HL-60 (cell line): Measurements from ENCODE around the gene RHBDD2.

Experiments used
- DNase-seq, 2 experiments: peaks; one replicate each; pipeline ENCODE4 v3.0.0-alpha.2; 2010 to 2020; ENCODE audit warnings: low read depth in 1 of 2, low spot score in 1 of 2
- H3K27ac ChIP-seq: fragments of 250-450 bp; sonication (Bioruptor Pico); replicated peaks from 2 replicates; pipeline ENCODE4 v1.5.1; 2020; ENCODE audit warnings: mild to moderate bottlenecking, moderate library complexity
- H3K27me3 ChIP-seq: fragments of 250-450 bp; sonication (Bioruptor Pico); 2 replicates; pipeline ENCODE4 v1.5.1; 2021; ENCODE audit warnings: mild to moderate bottlenecking, moderate library complexity; ENCODE audit not compliant: insufficient read depth, poor library complexity, severe bottlenecking
- H3K4me3 ChIP-seq: replicated peaks from 2 replicates; pipeline ENCODE4 v1.5.1; 2011; ENCODE audit warnings: mild to moderate bottlenecking, control low read depth, low read length; ENCODE audit not compliant: insufficient read depth
- GABPA ChIP-seq: IDR thresholded peaks from 2 replicates; pipeline ENCODE4 v1.6.1; 2012; ENCODE audit warnings: low read depth
- POLR2AphosphoS5 ChIP-seq: IDR thresholded peaks from 2 replicates; pipeline ENCODE4 v1.6.1; 2012; ENCODE audit warnings: low read depth
- REST ChIP-seq: IDR thresholded peaks from 2 replicates; pipeline ENCODE4 v1.6.1; 2012; ENCODE audit warnings: low read depth; ENCODE audit not compliant: insufficient replicate concordance
- SPI1 ChIP-seq: IDR thresholded peaks from 2 replicates; pipeline ENCODE4 v1.6.1; 2012; ENCODE audit warnings: low read depth, mild to moderate bottlenecking, borderline replicate concordance
- TF ChIP-seq, protein P1 (sequence below): IDR thresholded peaks from one replicate; pipeline ENCODE4 v1.5.1; 2011; ENCODE audit warnings: low read length, control low read depth, inconsistent platforms; ENCODE audit not compliant: insufficient read depth

Gene RHBDD2

DNA sequence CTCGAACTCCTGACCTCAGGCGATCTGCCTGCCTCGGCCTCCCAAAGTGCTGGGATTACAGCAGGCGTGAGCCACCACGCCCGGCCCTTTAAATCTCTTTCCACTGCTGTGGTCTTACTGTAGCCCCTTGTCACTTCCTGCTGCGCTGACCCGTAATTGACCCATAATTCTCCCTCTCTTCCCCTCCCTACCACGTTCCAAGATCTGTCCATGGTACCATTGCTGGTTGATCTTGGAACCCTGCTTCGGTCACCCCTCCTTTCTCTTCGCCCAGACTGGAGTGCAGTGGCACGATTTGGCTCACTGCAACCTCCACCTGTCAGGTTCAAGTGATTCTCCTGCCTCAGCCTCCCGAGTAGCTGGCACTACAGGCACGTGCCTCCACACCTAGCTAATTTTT lies 42.6 kb downstream of the RHBDD2 start:
- DNase-seq: no peak
- Histone ChIP-seq H3K4me3 (no peak overlapping the region), H3K27ac (no peak overlapping the region), H3K27me3 (no peaks in the 10 kb centered on the region)
- TF ChIP-seq REST (peak; percentile 87), SPI1 (no peak), GABPA (no peak), POLR2AphosphoS5 (no peak)
- TF ChIP-seq, protein P1, sequence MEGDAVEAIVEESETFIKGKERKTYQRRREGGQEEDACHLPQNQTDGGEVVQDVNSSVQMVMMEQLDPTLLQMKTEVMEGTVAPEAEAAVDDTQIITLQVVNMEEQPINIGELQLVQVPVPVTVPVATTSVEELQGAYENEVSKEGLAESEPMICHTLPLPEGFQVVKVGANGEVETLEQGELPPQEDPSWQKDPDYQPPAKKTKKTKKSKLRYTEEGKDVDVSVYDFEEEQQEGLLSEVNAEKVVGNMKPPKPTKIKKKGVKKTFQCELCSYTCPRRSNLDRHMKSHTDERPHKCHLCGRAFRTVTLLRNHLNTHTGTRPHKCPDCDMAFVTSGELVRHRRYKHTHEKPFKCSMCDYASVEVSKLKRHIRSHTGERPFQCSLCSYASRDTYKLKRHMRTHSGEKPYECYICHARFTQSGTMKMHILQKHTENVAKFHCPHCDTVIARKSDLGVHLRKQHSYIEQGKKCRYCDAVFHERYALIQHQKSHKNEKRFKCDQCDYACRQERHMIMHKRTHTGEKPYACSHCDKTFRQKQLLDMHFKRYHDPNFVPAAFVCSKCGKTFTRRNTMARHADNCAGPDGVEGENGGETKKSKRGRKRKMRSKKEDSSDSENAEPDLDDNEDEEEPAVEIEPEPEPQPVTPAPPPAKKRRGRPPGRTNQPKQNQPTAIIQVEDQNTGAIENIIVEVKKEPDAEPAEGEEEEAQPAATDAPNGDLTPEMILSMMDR: no peak

DNA sequence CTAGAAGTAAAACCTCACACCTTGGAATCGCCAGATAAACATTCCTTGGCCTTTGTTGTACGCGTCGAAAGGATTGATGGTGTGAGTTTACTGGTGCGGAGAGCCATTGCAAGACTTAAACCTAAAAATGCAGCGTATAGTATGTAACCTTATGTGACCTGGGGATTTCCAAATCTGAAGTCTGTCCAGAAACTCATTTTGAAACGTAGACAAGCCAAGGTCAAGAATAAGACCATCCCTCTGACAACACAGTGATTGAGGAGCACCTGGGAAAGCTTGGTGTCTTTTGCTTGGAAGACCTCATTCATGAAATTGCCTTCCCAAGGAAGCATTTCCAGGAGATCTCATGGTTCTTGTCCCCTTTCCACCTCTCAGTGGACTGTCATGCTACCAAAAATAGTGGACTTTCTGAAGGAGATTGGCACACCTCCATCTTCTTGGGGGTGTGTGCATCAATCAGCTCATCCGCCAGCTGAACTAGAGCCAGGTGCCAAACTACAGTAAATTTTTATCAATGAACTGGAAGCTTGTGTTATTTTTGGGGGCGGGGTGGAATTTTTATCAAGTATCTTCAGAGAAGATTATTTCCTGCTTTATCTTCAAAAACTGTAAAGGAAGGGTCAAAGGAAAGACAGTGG lies 44.3 kb downstream of the RHBDD2 start:
- H3K27me3 ChIP-seq: no peaks in the 10 kb centered on the region
- H3K4me3 ChIP-seq: no peak overlapping the region
- H3K27ac ChIP-seq: no peak overlapping the region
- DNase-seq: no peak
- TF ChIP-seq POLR2AphosphoS5 (no peak), SPI1 (no peak), REST (no peak), GABPA (no peak)
- TF ChIP-seq, protein P1: no peak

GRCh38 chr7:75924256-75924655 lies 45.4 kb downstream of the RHBDD2 start:
- Histone ChIP-seq H3K27me3 (no peaks in the 10 kb centered on the region), H3K4me3 (no peak overlapping the region), H3K27ac (no peak overlapping the region)
- no peak for TF ChIP-seq GABPA
- no peak for TF ChIP-seq POLR2AphosphoS5
- TF ChIP-seq, protein P1: no peak
- no peak for TF ChIP-seq REST
- TF ChIP-seq SPI1: no peak
- no peak for DNase-seq
